GM19043 (cell line): Measurements from ENCODE around the gene DDX23.
"Not testable (repeated sequence)": the region's sequence is repeated elsewhere in the genome, so short reads cannot be mapped to it uniquely, and the experiment has no call there.

Experiments
- ATAC-seq: cut with Tn5 transposase; IDR thresholded peaks from one replicate; pipeline ENCODE4 v1.9.1; 2021; ENCODE audit warnings: low read depth; ENCODE audit not compliant: unreplicated experiment

Gene DDX23

DNA sequence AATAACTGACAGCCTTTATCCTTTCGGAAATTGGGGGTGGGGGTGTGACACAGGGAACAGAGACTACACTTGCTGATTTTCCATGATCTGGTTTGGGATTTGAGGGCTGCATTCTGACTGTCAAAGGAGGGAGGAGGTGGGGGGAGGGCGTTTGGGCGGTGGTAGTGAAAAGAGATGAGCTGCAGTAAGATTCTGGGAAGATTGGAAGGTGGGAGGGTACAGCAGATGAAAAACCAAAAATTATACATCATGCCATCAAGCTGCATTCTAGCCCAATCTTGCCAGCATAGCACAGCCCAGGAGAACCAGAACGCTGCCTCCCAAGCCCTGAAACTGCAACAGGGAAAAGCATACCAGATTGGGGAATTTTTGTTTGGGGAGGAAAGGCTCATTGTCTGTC, 11.3 kb upstream of the DDX23 start:
- ATAC-seq = no peak

DNA sequence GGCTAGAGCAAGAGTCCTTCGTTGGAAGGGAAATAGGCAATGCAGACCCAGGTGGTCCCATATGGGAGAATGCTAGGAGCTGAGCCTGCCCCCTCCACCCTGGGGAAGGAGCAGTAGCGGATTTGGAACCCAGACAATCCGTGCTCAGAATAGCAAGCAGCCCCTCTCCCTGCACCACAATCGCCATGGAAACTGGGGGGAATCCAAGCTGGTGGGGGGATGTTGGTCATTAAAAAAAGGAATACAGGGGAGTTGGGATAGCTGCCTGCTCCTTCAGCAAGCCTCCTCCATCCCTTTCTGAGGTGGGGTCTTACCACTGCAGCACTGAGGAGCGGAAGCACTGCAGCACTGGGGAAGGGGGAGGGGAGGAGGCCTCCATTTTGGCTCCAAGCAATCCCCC, 10.8 kb upstream of the DDX23 start:
- ATAC-seq = no peak

DNA sequence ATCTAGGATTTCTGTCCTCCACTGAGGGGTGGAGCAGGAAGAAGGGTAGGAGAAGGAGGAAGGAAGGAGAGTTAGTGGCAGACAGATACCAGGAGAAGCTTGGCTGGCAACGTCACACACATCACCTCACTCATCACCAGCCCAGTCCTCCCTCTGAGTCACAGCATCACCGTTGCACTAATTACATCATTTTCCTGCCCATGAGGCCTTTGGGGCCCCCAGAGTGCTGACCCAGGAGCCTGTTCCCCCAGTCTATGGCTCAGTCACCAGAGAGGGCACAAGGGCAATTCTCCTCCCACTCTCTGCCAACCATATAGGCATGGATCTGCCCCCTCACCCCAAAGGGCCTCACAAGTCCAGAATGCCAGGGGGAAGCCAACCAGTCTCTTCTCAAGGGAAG, 9.1 kb upstream of the DDX23 start:
- ATAC-seq = no peak

DNA sequence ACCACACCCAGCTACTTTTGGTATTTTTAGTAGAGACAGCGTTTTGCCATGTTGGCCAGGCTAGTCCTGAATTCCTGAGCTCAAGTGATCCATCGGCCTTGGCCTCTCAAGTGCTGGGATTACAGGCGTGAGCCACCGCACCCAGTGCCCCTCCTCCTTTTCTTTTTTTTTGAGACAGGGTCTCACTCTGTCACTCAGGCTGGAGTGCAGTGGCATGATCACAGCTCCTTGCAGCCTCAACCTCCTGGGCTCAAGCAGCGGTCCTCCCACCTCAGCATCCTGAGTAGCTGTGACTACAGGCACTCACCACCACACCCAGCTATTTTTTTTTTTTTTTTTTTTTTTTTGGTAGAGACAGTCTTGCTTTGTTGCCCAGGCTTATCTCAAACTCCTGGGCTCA, 8.3 kb upstream of the DDX23 start:
- ATAC-seq = not testable (repeated sequence)

DNA sequence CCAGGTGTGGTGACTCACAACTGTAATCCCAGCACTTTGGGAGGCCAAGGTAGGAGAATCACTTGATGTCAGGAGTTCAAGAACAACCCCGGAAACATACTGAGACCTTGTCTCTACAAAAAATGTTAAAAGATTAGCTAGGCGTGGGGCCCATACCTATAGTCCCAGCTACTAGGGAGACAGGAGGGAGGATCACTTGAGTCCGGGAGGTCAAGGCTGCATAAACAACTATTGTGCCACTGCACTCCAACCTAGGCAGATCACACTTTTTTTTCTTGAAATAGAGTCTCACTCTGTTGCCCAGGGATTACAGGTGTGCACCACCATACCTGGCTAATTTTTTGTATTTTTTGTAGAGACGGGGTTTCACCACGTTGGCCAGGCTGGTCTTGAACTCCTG, 7.6 kb upstream of the DDX23 start:
- no peak for ATAC-seq

DNA sequence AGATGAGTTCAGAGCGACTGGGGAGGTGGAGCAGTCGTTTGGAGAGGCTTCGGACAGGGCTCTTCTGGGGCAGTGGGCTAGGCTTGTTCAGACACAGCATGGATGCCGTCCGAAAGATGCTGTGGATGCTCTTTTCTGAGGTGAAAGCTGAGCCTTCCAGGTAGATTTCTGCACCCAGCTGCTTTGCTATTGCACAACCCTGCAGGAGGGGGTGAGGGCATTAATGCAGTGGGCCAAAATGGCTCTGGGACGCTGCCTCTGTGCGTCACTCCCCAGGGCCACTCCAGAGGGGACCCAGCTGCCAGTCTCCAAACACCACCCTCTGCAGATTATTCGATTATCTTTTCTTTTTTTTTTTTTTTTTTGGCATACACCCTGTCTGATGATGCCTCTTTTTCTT, 6.1 kb upstream of the DDX23 start:
- ATAC-seq = no peak

DNA sequence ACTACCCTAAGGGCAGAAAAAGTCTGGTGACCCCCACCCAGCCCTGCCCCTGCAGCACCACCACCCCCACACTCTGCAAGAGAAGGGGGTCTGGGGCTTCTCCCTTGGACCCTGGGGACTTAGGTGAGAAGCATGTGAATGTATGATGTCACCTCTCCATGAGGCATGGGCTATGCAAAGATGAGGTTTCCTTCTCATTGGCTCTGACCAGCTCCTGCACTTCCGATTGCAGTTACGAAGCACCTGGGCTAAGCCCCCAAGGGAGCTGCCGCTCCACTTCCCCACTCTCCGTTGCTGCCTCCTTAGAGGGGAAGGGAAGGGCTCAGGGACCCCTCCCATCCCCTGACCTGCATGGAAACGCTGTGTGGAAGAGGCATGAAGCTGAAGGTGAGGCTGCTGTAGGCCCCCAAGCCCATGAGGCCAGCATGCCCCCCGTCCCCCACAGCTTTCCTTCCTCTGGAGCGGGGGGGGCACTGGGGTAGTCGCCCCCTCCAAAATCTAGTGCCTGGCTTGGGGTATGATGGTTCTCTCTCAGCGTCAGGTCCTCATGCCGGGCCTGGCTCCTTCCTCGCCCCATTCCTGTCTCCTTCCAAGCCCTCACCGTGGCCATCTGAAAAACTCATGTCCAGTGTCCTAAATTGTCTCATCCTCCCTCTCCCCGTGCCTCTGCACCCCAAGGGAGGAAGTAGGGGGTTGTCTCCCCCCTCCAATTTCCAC, 5.5 kb upstream of the DDX23 start:
- ATAC-seq = no peak

DNA sequence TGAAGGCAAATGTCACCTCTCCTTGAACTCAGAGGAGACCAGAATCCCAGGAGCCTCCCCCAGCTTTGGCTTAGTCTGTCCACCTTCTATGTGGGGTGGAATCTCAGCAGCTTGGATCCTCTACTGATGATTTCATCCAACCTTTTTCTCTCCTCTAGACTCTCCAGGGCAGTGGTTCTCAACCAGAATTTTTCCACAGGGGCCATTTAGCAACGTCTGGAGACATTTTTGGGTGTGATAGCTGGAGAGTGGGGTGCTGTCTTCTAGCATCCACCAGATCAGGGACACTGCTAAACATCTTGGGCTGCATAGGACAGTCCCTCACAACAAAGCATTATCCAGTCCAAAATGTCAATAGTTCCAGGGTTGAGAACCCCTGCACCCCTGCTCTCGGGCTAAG, 4.4 kb upstream of the DDX23 start:
- ATAC-seq = no peak

DNA sequence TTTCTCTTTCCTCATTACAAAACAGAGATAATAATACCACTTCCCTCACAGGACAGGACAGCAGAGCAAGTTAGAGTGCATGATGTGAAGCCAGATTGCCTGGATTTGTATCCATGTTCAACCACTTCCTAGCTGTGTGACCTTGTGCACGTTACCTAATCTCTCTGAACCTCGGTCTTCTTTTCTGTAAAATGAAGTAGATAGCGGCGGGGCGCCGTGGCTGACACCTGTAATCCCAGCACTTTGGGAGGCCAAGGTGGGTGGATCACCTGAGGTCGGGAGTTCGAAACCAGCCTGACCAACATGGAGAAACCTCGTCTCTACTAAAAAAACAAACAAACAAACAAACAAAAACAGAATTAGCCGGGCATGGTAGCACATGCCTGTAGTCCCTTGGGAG, 3.0 kb upstream of the DDX23 start:
- not testable (repeated sequence) for ATAC-seq

DNA sequence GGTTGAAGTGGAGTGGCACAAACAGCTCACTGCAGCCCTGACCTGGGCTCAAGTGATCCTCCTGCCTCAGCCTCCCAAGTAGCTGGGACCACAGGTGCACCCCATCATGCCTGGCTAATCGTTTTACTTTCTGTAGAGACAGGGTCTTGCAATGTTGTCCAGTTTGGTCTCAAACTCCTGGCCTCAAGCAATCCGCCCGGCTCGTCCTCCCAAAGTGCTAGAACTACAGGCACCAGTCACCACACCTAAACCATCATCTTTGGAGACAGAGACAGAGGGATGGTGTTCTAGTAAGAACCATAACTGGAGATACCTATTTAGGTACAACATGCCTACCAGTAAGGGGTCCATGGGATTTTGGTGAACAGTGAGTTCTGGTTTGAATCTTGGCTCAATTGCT, 2.5 kb upstream of the DDX23 start:
- ATAC-seq = no peak

DNA sequence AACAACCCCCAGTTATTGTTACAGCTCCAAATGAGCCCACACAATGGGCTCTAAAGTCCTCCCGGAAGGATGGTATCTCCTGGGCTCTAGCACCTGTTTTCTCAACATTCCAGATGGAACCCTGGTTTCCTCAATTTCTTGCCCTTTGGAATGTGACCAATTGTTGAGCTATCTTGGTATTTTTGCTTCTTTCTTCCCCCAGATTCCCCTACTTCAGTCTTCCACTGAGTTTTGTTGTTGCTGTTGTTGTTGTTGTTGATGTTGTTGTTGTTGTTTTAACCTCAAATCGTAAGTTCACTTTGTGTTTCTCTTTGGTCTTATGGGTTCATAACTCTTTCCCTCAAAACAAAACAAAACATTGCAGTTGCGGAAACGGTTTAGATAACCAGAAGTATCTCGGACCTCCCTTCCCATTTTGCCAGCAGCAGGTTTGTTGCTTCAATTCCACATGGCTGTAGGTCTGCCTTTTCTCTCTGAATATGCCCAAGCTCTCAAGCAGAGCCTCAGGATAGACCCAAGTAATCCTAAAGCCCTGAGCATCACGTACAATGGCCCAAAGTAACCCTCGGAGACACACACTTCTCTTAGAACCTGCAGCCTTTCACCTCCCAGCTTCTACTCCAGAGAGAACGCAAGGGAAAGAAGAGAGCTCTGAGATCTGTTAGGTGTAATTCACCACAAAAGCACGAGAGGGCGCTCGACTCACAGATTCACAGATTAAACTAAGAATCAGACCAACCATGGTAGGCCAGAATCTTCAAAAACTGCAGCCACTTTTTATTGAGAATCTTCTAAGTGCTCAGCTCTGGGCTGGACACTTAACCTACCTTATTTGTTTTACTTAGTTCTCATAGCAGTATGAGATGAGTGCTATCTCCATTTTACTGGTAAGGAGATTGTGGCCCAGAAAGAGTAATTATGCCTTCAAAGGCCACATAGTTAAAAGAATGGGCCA, 1.0 kb upstream of the DDX23 start:
- ATAC-seq = no peak

DNA sequence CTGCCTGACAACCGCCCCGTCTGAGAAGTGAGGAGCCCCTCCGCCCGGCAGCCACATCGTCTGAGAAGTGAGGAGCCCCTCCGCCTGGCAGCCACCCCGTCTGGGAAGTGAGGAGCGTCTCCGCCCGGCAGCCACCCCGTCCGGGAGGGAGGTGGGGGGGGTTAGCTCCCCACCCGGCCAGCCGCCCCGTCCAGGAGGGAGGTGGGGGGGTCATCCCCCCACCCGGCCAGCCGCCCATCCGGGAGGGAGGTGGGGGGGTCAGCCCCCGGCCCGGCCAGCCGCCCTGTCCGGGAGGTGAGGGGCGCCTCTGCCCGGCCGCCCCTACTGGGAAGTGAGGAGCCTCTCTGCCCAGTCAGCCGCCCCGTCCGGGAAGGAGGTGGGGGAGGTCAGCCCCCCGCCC, 9.9 kb downstream of the DDX23 start:
- ATAC-seq = not testable (repeated sequence)

DNA sequence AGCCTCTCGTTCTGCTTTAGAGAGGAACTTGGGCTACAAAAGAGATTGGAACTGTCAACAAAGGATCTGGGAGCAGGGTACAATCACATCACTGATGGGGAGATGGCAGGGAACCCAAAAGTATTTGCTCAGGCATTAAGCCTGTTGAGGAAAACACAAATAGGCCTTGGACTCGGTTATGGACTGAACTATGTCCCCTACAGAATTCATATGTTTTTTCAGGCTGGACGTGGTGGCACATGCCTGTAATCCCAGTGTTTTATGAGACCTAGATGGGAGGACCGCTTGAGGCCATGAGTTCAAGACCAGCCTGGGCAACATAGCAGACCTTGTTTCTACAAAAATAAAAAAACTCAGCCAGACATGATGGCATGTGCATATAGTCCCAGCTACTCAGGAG, 13.9 kb downstream of the DDX23 start:
- no peak for ATAC-seq

DNA sequence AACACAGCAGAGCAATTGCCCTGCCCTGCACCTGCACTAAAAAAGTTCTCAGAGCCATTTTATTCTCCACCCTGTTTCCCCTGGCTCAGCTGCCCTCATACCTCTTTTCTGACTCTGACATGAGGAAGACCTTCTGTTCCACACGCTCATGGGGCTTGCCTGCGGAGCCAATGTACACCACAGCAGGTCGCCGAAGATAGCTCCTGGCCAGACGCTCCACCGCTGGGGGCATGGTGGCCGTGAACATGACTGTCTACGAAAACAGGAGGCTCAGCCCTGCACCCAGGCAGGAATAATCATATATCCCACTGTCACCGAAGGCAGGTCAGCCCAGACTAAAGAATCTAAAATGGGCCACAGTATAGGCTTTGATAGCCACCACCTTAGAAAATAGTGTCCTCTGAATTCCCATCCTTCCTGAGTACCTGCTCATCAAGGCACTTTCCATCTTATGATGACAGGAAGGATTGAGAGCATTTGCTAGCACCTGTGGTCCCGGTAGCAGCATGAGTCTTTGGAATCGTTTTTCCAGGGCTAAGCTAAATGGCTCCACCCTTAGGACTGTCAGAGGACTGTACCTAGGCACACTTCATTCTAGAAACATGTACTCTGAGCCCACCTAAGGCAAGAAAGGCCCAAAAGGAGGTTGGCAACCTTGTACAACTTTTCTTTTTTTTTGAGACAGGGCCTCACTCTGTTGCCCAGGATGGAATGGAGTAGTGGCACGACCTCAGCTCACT, 19.5 kb downstream of the DDX23 start:
- no peak for ATAC-seq

DNA sequence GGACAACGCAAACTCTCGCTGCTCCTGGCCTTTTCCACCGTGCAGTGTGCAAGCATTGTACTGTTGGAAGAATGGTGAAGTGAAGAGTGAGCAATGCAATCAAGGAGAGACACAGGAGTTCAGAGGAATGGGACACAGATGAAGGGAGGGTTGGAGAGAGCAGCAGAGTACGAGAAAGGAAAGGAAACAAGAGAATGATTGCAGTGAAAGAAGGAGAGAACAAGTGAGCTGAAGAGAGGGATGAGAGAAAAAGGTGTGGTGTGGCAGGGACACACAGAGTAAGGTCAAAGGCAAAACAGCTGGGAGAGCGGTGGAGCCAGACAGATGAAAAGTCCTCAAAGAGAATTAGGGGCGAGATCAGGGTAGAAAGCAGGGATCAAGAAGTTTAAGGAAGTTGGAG, 20.7 kb downstream of the DDX23 start:
- ATAC-seq = no peak

DNA sequence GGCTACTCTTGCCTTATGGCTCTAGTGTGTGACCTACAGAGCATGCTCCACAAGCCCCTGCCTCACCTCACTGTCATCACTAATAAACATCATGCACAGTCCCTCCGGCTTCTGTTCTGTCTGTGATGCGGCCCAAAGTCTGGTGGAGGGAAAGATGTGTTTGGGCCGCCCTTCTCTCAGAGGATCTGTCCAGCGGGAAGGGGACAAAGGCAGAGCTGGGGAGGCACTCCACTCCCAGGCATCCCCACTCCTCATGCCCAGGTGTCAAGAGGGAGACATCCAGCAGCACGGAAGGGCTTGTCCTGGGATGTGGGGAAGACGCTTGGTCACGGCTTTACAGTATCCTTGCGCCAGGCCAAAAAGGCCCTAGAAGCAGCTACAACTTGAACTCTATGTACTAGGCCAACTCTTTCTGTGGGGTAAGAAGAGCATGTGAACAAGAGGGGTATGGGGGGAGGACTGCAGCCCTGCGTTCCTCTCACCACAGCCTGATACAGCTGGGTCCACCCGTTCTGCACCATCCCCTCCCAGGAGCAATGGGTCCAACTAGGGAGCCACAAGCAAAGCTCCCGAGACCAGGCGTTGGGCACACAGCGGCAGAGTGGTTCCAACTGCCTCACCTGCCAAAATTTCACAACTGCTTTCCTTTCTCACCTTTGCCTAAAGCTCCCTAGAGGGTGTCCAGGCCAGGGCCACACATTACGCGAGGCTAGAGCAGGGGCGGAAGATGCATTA, 23.0 kb downstream of the DDX23 start:
- ATAC-seq = no peak

DNA sequence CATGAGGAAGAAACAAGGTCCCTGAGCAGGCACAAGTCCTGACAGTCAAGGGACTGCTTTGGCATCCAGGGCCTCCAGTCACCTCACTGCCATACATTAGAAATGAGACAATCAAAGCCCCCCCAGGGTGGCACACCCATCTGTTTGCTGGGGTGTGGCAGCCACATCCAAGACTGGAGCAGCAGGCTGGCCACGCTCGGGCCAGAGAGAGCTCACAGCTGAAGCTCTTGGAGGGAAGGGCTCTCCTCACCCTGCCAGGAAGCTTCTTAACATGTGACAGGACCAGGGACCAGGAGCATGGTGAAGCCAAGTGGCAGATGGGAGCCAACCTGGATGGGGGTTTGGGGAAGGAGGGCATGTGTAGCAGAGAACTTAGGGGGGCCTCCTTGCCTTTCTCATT, 23.7 kb downstream of the DDX23 start:
- ATAC-seq = no peak

DNA sequence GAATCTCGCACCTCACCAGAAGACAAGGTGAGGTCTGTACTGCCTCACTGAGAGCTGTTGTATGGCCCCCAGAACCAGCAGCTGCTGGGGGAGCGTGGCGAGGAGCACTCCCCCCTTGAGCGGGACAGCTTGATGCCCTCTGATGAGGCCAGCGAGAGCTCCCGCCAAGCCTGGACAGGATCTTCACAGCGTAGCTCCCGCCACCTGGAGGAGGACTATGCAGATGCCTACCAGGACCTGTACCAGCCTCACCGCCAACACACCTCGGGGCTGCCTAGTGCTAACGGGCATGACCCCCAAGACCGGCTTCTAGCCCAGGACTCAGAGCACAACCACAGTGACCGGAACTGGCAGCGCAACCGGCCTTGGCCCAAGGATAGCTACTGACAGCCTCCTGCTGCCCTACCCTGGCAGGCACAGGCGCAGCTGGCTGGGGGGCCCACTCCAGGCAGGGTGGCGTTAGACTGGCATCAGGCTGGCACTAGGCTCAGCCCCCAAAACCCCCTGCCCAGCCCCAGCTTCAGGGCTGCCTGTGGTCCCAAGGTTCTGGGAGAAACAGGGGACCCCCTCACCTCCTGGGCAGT, 24.4 kb downstream of the DDX23 start:
- no peak for ATAC-seq

DNA sequence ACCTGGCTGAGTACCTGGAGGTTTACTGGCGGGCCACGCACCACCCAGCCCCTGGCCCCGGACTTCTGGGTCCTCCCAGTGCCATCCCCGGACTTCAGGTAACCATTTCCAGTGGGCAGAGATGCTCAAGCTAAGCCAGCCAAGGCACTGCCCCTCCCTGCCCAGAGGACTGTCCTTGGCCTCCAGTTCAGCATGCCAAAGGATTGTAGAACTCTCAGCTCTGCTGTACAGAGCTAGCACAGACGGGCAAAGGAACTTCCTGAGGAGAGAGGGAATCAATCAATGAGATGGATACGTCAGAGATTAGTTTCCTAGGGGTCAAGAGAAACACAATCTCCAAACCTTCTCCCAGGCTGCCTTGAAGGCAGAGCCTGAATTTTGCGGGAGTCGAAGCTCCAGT, 24.9 kb downstream of the DDX23 start:
- ATAC-seq = no peak

DNA sequence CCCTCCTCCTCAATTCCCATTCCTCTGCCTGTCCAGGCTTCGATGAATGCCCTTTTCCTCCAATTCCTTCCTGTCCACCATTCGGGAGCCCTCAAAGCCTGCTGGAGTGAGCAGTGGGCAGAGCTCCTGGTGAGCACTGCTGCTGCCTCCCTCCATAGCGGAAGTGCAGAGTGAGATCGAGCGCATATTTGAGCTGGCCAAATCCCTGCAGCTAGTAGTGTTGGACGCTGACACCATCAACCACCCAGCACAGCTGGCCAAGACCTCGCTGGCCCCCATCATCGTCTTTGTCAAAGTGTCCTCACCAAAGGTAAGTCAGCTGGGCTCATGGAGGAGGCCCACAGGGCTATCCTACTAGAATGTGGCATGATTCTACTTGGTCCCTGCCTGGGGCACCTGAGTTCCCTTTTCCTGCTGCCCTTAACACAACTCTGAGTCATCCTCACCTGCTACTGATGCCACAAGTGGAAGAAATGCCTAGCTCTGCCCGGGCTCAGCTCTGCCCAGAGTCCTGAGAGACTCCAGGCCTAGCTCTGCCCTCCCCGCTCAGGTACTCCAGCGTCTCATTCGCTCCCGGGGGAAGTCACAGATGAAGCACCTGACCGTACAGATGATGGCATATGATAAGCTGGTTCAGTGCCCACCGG, 25.6 kb downstream of the DDX23 start:
- ATAC-seq = no peak
